ENCODE measurements around the gene PARD3.

DNA sequence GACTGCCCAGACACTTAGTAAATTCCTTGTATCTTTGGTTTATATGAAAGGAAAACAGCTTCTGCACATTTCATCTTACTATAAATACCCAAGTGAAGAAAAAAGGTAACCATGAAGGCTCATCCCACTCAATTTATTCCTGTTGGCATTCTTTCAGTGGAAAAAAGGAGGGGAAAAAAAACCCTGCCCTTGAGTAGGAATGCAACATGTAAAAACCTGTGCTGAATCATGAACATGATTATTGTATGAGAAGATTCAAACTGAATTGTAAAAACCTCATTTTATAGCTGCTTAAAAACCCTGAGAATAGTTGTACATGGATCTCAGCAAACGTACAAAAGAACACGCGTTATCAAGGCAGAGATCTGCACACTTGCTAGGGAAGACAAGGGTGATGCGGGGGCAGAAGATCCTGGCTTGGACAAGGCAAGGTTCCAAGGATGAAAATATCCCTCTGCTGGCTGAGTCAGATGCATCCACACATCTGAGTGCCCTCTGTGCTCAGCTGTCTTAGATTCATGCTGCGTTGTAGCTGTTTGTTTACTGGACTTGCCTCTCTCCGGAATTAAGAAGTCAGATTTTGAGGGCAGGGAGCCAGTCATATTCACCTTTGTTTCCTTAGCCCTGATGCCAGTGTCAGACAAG is 658.2 kb downstream of the PARD3 start:
- TF ChIP-seq, protein P1, sequence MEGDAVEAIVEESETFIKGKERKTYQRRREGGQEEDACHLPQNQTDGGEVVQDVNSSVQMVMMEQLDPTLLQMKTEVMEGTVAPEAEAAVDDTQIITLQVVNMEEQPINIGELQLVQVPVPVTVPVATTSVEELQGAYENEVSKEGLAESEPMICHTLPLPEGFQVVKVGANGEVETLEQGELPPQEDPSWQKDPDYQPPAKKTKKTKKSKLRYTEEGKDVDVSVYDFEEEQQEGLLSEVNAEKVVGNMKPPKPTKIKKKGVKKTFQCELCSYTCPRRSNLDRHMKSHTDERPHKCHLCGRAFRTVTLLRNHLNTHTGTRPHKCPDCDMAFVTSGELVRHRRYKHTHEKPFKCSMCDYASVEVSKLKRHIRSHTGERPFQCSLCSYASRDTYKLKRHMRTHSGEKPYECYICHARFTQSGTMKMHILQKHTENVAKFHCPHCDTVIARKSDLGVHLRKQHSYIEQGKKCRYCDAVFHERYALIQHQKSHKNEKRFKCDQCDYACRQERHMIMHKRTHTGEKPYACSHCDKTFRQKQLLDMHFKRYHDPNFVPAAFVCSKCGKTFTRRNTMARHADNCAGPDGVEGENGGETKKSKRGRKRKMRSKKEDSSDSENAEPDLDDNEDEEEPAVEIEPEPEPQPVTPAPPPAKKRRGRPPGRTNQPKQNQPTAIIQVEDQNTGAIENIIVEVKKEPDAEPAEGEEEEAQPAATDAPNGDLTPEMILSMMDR (IDR thresholded peaks at IDR 0.05): no peak
- TF ChIP-seq POLR2A (IDR thresholded peaks at IDR 0.05): no peak
